ENCODE results near the gene THEMIS2.

The THEMIS2 gene

DNA sequence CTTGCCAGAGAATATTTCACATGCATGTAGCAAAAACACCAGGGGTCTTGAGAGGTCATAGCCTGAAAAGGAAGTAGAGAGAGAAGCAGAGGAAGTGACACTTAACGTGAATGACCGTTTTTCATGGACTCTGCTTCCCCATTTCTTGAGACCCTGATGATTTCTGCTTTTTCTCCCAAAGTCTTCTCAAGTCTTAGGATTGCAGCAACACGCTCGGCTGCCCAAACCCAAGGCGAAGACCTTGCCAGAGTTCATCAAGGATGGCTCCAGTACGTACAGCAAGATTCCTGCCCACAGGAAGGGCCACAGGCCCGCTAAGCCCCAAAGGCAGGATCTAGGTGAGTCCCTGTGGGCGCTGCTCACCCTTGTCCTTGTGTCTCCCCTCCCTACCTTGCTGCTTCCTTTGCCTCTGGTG is 12.8 kb downstream of the THEMIS2 start:
- no peak for DNase-seq
- Histone ChIP-seq H3K36me3 (peaks cover 0 to 50% (median 8%) of the 10 kb centered on the region in 3 donors), H3K27ac (no peak overlapping the region), H3K9me3 (no peaks in the 10 kb centered on the region), H3K4me1 (no peaks in the 10 kb centered on the region), H3K4me3 (no peak overlapping the region), H3K27me3 (no peaks in the 10 kb centered on the region)
- intact Hi-C loops (cut with DNase I; ENCODE audit: low total_unique reads): no loop called here
- no peak for TF ChIP-seq CTCF (IDR thresholded peaks at IDR 0.05)

DNA sequence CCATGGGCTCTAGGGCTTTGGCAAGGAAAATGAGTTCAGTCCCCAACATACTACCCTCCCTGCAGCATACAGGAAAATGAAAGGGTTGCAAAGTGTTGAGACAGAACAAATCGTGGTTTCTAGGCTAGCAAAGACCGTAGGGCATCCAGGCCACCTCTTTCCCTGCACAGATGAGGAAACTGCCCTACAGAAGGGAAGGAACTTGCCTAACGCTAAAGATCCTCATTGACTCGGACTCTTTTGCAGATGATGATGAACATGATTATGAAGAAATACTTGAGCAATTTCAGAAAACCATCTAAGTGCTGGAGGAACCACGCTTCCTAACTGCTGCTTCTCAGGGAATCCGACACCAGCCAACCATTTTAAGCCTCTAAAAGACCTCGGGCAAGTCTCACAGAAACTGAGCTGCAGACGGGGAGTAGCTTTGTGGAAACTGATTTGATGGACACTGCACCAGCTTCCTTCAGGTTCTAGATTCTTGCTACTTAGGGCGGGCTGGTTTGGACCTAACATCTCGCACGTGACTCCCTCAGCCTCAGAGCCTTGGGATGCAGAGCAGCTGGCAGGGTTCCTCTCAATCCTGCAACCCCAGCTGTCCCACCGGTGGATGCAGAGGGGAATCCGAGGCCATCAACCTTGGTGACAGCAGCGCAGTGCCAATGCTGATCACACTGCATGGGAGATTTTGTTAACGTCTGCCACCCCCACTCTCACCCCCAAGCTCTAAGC is 13.4 kb downstream of the THEMIS2 start:
- intact Hi-C loops (cut with DNase I; ENCODE audit: low total_unique reads): no loop called here
- no peak for DNase-seq
- Histone ChIP-seq H3K27me3 (no peaks in the 10 kb centered on the region), H3K9me3 (no peaks in the 10 kb centered on the region), H3K27ac (no peak overlapping the region), H3K4me1 (no peaks in the 10 kb centered on the region), H3K4me3 (no peak overlapping the region), H3K36me3 (peaks cover 1 to 57% (median 8%) of the 10 kb centered on the region in 3 donors)
- TF ChIP-seq CTCF (IDR thresholded peaks at IDR 0.05): no peak

- DNase-seq: no peak
- H3K27ac ChIP-seq: no peak overlapping the region
- no peaks in the 10 kb centered on the region for H3K4me1 ChIP-seq
- peaks cover 6 to 62% (median 9%) of the 10 kb centered on the region in 3 donors for H3K36me3 ChIP-seq
- H3K27me3 ChIP-seq: no peaks in the 10 kb centered on the region
- intact Hi-C loops (cut with DNase I; ENCODE audit: low total_unique reads): no loop called here
- no peak for TF ChIP-seq CTCF (IDR thresholded peaks at IDR 0.05)
- no peaks in the 10 kb centered on the region for H3K9me3 ChIP-seq
- H3K4me3 ChIP-seq: no peak overlapping the region
Measured at GRCh38 chr1:27886353-27886679, 14.0 kb downstream of the THEMIS2 start.

GRCh38 chr1:27886744-27887143 is 14.4 kb downstream of the THEMIS2 start:
- Histone ChIP-seq H3K9me3 (no peaks in the 10 kb centered on the region), H3K4me3 (no peak overlapping the region), H3K4me1 (no peaks in the 10 kb centered on the region), H3K27ac (no peak overlapping the region), H3K36me3 (peaks cover 8 to 65% (median 13%) of the 10 kb centered on the region in 3 donors), H3K27me3 (no peaks in the 10 kb centered on the region)
- DNase-seq: no peak
- no peak for TF ChIP-seq CTCF (IDR thresholded peaks at IDR 0.05)
- intact Hi-C loops (cut with DNase I; ENCODE audit: low total_unique reads): no loop called here

DNA sequence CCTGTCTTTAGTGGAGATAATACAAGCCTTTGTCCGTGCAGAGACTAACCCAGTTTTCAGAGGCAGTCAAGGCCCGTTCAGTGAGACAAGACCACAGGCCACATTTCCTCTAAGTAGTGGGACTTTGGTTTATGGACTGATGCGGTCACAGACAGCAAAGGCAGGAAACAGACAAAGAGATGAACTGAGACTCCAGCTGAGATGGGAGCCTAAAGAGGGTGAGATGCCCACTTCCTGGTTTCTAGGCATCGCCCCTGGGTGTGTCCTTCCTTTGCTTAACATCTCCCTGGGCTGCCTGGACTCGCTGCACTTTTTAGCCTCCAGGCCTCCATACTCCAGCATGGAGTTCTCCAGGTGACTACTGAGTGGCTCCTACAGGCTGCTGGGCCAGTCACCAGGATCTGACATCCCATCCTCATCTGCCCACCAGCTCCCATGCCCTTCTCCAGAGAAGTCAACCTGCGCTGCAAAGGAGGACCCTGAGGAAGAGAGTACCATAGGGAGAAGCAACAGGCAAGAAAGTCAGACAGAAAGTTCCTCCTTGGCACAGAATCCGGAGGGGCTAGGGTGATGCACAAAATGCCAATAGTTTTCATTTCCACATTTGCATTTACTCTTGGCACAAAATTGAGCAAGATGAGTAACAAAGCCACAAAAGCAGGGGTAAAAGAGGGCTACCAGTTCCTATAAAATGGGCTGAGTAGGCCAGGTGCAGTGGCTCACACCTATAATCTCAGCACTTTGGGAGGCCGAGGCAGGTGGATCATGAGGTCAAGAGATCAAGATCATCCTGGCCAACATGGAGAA is 15.1 kb downstream of the THEMIS2 start:
- H3K9me3 ChIP-seq: no peaks in the 10 kb centered on the region
- no peak for TF ChIP-seq CTCF (IDR thresholded peaks at IDR 0.05)
- no peaks in the 10 kb centered on the region for H3K27me3 ChIP-seq
- H3K27ac ChIP-seq: no peak overlapping the region
- H3K4me3 ChIP-seq: no peak overlapping the region
- no peak for DNase-seq
- peaks cover 15 to 68% (median 20%) of the 10 kb centered on the region in 3 donors for H3K36me3 ChIP-seq
- no peaks in the 10 kb centered on the region for H3K4me1 ChIP-seq
- intact Hi-C loops (cut with DNase I; ENCODE audit: low total_unique reads): no loop called here
